ENCODE measurements around the gene LPCAT1.

Gene LPCAT1

DNA sequence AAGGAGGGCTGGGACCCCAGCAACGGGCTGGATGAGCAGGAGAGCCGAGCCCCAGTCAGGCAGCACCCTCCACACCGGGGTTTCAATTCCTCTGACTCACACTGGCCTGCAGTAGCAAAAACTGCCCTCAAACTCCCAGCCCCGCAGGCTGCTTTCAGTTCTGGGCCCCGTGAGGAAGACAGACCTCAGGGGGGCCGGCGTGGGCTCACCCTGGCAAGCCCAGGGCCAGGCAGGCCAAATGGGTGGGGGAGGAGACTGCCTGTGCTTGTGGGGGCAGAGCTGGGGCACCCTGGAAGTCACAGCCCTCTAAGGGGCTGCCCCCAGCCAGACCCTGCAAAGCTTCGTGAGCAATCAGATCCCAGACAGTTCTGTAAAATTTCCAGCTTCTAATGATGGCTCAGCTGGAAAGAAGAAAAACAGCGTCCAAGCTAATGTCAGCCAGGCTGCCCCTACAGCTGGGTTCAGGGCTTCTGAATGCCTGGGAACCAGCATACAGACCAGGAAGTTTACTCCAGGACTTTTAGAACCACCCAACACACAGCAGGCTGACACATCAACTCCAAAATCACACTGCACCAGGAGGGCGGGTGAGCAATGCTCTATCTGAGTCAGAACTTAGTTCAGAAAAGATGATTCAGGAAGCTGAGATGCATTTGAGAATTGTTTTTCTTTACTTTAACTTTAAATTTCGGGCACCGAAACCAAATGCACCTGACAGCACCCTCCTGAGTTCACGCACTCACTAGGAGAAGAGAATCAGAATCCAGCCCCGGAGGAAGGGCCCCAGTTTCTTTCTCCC lies 34.7 kb downstream of the LPCAT1 start:
- DNase-seq (ENCODE audit: low read depth, low spot score), result no peak
- H3K4me3 ChIP-seq (ENCODE audit: low read length), result no peak overlapping the region

- H3K4me3 ChIP-seq (ENCODE audit: low read length), result no peak overlapping the region
- no peak for DNase-seq (ENCODE audit: low read depth, low spot score)
Measured at GRCh38 chr5:1487079-1487764, 36.5 kb downstream of the LPCAT1 start.

DNA sequence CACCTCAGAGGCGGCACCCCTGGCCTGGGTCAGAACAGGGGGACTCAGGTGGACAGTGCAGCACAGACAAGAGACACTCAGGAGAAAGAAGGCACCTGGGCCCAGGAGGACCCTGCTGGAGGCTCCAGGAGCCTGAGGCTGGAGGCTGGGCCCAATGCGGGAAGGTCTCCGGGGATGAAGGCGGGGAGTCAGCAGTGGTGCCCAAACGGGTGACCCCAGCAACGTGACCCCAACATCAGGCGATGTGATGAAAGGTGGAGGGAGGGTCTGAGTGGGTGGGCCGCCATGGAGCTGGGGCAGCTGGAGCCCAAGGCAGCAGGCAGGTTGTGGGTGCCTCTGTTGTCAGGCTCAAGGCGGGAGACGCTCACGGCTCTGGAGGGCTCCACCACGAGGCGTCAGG lies 37.5 kb downstream of the LPCAT1 start:
- H3K4me3 ChIP-seq (ENCODE audit: low read length), result no peak overlapping the region
- no peak for DNase-seq (ENCODE audit: low read depth, low spot score)

GRCh38 chr5:1485579-1486118 lies 38.1 kb downstream of the LPCAT1 start:
- no peak for DNase-seq (ENCODE audit: low read depth, low spot score)
- no peak overlapping the region for H3K4me3 ChIP-seq (ENCODE audit: low read length)

- H3K4me3 ChIP-seq (ENCODE audit: low read length), result no peak overlapping the region
- no peak for DNase-seq (ENCODE audit: low read depth, low spot score)
Measured at GRCh38 chr5:1484730-1485578, 38.8 kb downstream of the LPCAT1 start.

DNA sequence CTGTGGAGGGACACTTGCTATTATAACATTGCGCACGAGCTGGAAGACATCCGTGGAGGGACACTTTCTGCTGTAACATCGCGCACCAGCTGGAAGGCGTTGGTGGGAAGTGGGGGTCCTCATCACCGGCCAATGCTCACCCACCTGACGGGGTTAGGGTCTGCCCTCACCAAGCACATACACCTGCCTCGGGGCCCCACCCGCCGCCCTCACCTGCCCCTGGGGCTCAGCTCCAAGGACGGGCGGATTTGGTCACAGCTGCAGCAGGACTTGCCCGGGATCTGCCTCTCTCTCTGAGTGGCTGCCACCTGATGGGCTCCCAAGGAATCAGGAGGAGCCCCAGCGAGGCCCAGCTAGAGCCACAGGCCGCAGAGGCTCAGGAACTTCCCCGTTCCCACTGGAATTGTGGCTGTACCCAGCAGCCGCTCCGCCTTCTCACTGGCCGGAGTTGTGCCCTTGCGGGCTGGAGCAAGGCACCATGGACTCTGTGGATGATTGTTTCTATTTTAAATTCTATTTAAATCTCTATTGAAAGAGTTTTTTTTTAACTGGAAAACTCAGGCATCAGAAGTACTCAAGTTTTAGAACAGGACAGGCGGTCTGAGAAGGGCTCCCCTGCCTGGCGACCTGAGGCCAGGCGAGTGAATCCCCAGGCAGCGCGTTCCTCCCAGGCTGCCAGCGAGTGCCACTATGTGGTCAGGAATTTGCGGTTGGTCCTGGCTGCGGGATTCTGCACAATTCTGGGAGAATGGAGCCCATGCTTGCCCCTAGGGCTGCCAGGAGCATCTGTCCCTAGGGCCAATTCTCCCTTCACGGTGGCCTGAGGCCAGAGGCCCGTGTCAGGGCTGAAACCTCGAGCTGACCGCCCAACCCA lies 39.7 kb downstream of the LPCAT1 start:
- H3K4me3 ChIP-seq (ENCODE audit: low read length), result no peak overlapping the region
- no peak for DNase-seq (ENCODE audit: low read depth, low spot score)

DNA sequence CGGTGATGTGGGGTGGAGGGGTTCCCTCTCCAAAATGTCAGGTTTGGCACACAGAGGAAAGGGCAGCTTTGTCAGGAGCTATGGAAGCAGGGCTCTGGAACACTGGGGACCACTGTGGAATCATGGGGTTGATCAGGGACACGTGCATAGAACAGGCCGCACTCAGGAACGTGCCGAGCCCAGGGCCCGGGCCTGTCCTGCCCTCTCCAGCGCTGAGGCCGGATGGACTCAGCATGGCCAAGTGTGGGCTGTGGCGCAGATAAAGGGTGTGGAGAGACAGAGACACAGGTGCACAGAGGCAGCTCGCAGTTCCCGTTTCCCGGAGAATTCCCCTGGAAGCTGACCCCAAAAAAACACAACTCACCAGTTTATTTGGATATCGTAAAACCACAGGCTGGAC lies 40.7 kb downstream of the LPCAT1 start:
- no peak for DNase-seq (ENCODE audit: low read depth, low spot score)
- H3K4me3 ChIP-seq (ENCODE audit: low read length), result no peak overlapping the region

DNA sequence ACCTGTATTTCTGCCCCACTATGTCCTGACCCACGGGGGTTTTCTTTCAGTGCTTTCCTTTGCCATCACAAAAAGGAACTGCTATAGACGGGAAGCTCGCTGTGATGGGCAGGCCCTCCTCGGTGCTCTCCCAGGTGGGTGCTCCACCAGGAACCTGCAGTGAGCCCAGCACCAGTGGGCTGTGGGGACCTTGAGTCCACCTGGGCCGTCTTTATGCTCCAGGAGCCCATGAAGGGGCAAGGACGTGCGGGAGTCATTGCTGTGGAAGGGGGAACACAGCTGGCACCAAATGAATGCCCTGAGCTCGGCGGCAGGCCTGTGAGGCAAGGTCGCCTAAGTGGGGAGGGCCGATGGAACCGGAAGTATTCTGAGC lies 41.8 kb downstream of the LPCAT1 start:
- H3K4me3 ChIP-seq (ENCODE audit: low read length), result no peak overlapping the region
- no peak for DNase-seq (ENCODE audit: low read depth, low spot score)

DNA sequence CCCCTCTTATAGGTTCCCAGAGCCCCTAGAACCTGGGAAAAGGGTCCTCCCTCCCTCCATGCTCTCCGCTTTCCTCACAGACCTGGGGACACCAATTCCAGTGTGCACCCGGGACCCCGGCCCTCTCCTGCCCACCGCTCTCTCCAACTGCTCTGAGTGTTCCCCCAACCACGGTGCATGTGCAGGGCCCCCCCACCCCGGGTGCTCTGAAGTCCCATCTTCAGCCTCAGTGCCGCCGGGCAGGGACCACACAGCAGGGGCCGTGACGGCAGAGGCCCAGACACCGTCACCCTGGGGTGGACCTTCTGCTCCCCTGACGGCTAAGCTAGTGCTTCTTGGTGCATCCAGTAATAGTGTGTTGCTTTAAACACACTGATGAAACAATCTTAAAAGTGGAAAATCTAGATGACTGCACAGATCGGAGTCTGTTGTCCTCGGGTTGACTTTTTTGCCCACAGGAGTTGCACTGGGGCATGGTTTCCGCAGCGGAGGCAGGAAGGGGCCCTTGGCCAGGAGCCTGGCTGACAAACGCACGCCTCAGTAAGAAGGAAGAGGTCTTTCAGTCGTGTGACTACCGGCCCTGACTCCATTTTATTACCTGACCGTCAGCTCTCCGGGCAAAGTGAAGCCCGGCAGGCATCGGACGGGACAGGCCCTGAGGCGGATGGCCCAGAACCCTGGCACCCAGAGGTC lies 42.3 kb downstream of the LPCAT1 start:
- H3K4me3 ChIP-seq (ENCODE audit: low read length), result no peak overlapping the region
- DNase-seq (ENCODE audit: low read depth, low spot score), result no peak

- no peak for DNase-seq (ENCODE audit: low read depth, low spot score)
- no peak overlapping the region for H3K4me3 ChIP-seq (ENCODE audit: low read length)
Measured at GRCh38 chr5:1480806-1481205, 43.0 kb downstream of the LPCAT1 start.

GRCh38 chr5:1480217-1480616 lies 43.5 kb downstream of the LPCAT1 start:
- no peak for DNase-seq (ENCODE audit: low read depth, low spot score)
- H3K4me3 ChIP-seq (ENCODE audit: low read length), result no peak overlapping the region

- no peak for DNase-seq (ENCODE audit: low read depth, low spot score)
- H3K4me3 ChIP-seq (ENCODE audit: low read length), result no peak overlapping the region
Measured at GRCh38 chr5:1479581-1480188, 44.1 kb downstream of the LPCAT1 start.

DNA sequence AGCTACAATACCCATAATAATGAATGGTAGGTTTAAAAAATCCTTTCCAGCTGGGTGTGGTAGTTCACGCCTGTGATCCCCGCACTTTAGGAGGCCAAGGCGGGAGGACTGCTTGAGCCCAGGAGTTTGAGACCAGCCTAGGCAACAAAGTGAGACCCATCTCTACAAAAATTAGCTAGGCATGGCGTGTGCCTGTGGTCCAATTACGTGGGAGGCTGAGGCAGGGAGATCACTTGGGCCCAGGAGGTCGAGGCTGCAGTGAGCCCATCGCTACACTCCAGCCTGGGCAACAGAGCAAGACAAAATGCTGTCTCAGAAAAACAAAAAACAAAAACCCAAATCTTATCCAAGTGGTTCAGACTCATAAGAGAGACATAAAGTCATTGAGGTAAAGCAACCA lies 44.7 kb downstream of the LPCAT1 start:
- no peak for DNase-seq (ENCODE audit: low read depth, low spot score)
- no peak overlapping the region for H3K4me3 ChIP-seq (ENCODE audit: low read length)

DNA sequence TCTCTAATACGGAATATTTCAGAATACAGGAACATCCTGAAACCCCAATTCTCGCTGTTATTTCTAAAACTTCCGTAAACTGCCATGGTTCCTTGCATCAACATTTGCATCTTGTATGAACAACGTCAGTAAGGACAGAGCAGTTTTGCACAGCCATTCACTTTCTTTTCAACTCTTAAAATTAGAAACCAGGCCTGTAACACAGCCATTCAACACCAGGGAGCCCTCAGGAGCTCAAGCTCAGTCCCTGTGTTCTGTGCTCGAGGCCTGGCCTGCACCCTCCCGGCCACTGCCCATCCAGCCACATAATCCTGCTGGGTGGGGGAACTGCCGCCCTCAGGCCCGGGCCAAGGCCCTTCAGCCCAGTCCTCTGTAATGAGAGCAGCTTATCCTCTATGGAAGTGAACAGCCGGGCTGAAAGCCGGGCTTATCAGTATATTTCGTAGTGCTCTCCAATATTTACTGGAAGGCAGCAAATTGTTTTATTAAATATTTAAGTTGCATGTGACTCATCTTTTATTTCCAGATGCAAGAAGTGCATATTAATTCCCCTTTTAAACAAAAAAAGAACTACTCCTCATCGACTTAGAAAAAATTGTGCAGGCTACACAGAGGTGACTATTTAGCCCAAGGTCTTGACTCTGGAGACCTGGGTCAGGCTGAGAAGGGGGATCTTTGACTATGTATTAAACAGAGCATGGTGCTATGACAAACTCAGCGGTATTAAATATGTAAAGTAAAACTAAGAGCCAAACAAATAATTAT lies 45.3 kb downstream of the LPCAT1 start:
- H3K4me3 ChIP-seq (ENCODE audit: low read length), result no peak overlapping the region

GRCh38 chr5:1477341-1477740 lies 46.4 kb downstream of the LPCAT1 start:
- no peak for DNase-seq (ENCODE audit: low read depth, low spot score)
- no peak overlapping the region for H3K4me3 ChIP-seq (ENCODE audit: low read length)

More for the DNA sequence above, 45.3 kb downstream of the LPCAT1 start:
- DNase-seq (ENCODE audit: low read depth, low spot score), result no peak

GRCh38 chr5:1476967-1477310 lies 46.8 kb downstream of the LPCAT1 start:
- no peak overlapping the region for H3K4me3 ChIP-seq (ENCODE audit: low read length)
- DNase-seq (ENCODE audit: low read depth, low spot score), result no peak
